Left ventricle myocardium superior (tissue), 1 donor: ENCODE results near the gene SNAPC2. TPM values are rescaled to one million over a fixed set of nuclear protein-coding genes. Genes with fewer than 3 reads are reported as not detected.
"Not testable (repeated sequence)": the region's sequence is repeated elsewhere in the genome, so short reads cannot be mapped to it uniquely, and the experiment has no call there.

Experiments used
- ATAC-seq: fragments of 200-7000 bp; cut with Tn5 transposase; one replicate; pipeline ENCODE4 v1.9.1; 2020; ENCODE audit warnings: mild to moderate bottlenecking, moderate library complexity
- DNase-seq: peaks from one replicate; pipeline ENCODE4 v3.0.0-alpha.2; 2020
- intact Hi-C: fragments of 100-400 bp; cut with micrococcal nuclease; formaldehyde crosslinking; loops from one replicate; pipeline ENCODE4 v1.11.0; 2022
- total RNA-seq: library from RNA; stranded (reverse); fragmentation: NEBNext Ultra II Directional; extraction: Animal tissue kit (Norgen Biotek cat#: 25700); gene quantifications from one replicate; pipeline ENCODE4 v1.2.1, GENCODE V29; 2021
- donor health status: DM: no; HTN: yes; CAD: no; lungs with severe emphysema.

Gene SNAPC2
- total RNA-seq, 1 donor from 2014 or later = 9.7 TPM

GRCh38 chr19:7918062-7918614 lies 2.0 kb upstream of the SNAPC2 start:
- intact Hi-C loops, DNase-seq, ATAC-seq: not testable (repeated sequence)

- no peak for ATAC-seq
- intact Hi-C loops = no loop called here
- no peak for DNase-seq
Measured at GRCh38 chr19:7918615-7919421, 1.3 kb upstream of the SNAPC2 start.

- intact Hi-C loops = no loop called here
- DNase-seq (peak; percentile 100), ATAC-seq (peak; percentile 84)
Measured at GRCh38 chr19:7920519-7921301, 572 bp downstream of the SNAPC2 start.

GRCh38 chr19:7921302-7921966 lies 1.3 kb downstream of the SNAPC2 start:
- no peak for DNase-seq
- no peak for ATAC-seq
- intact Hi-C loops = no loop called here

GRCh38 chr19:7921967-7922835 lies 2.1 kb downstream of the SNAPC2 start:
- DNase-seq = no peak
- ATAC-seq = no peak
- intact Hi-C loops = no loop called here

- ATAC-seq (no peak), DNase-seq (no peak)
- intact Hi-C loops = no loop called here
Measured at GRCh38 chr19:7922836-7923195, 2.7 kb downstream of the SNAPC2 start.

- intact Hi-C loops = no loop called here
- ATAC-seq = no peak
- DNase-seq = no peak
Measured at GRCh38 chr19:7923295-7924191, 3.4 kb downstream of the SNAPC2 start.

- no peak for ATAC-seq
- DNase-seq = no peak
- intact Hi-C loops = no loop called here
Measured at GRCh38 chr19:7924241-7924640, 4.1 kb downstream of the SNAPC2 start.

GRCh38 chr19:7924651-7925170 lies 4.6 kb downstream of the SNAPC2 start:
- intact Hi-C loops = no loop called here
- DNase-seq = no peak
- ATAC-seq = no peak

GRCh38 chr19:7925171-7925851 lies 5.2 kb downstream of the SNAPC2 start:
- intact Hi-C loops = no loop called here

GRCh38 chr19:7926021-7926726 lies 6.0 kb downstream of the SNAPC2 start, which contains the start of gene CTXN1:
TSS of gene CTXN1 (minus strand) at chr19:7926135. CDS start at chr19:7925538, 597 bp downstream.
- intact Hi-C loops = no loop called here
- DNase-seq = peak; percentile 85
- peak; percentile 46 for ATAC-seq

More at GRCh38 chr19:7925171-7925851, 5.2 kb downstream of the SNAPC2 start:
- DNase-seq = peak; percentile 81
- no peak for ATAC-seq

GRCh38 chr19:7926727-7927604 lies 6.8 kb downstream of the SNAPC2 start:
- DNase-seq (peak; percentile 31), ATAC-seq (peak; percentile 2)
- intact Hi-C loops = no loop called here

GRCh38 chr19:7927605-7928333 lies 7.6 kb downstream of the SNAPC2 start:
- intact Hi-C loops = no loop called here
- DNase-seq = peak; percentile 55
- ATAC-seq = peak; percentile 25

- DNase-seq (peak; percentile 33), ATAC-seq (peak; percentile 31)
- intact Hi-C loops = no loop called here
Measured at GRCh38 chr19:7928334-7928706, 8.2 kb downstream of the SNAPC2 start.
